ENCODE results near the gene NCOR1. TPM values are rescaled to one million over a fixed set of nuclear protein-coding genes. Genes with fewer than 3 reads are reported as not detected.
"Not testable (repeated sequence)": the region's sequence is repeated elsewhere in the genome, so short reads cannot be mapped to it uniquely, and the experiment has no call there.

Gene NCOR1
- total RNA-seq, 1 donor from 2014 or later: 104 TPM

GRCh38 chr17:16073845-16074244 lies 141.5 kb downstream of the NCOR1 start:
- peaks cover 33% of the 10 kb centered on the region for H3K36me3 Mint-ChIP-seq (ENCODE audit: low read depth, unreplicated experiment)
- no peaks in the 10 kb centered on the region for H3K27me3 Mint-ChIP-seq (ENCODE audit: unreplicated experiment)
- H3K4me3 Mint-ChIP-seq (ENCODE audit: unreplicated experiment): no peak overlapping the region
- peaks cover 2% of the 10 kb centered on the region for H3K4me1 Mint-ChIP-seq (ENCODE audit: unreplicated experiment)
- H3K9me3 Mint-ChIP-seq (ENCODE audit: unreplicated experiment): no peaks in the 10 kb centered on the region
- DNase-seq (ENCODE audit: low spot score): no peak
- TF ChIP-seq CTCF (IDR thresholded peaks at IDR 0.05; ENCODE audit: unreplicated experiment): no peak
- no peak overlapping the region for H3K27ac Mint-ChIP-seq (ENCODE audit: unreplicated experiment)

DNA sequence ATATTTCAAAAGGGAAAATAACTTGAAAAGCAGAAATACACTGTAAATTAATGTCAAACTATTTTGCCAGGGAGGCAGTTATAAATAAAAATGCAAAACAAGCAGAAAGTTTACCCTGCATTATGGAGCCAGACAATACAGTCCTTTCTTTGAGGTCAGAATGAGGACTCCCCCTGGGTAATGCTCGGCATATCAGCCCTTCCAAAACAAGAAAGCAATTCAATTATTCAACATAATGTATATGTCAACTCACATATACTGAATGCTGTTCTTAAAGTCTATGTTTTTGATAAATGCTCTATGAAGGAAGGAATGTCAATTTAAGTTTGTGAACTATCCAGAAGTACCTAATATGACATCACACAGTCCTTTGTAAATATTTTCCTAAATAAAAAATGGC lies 143.3 kb downstream of the NCOR1 start:
- no peaks in the 10 kb centered on the region for H3K9me3 Mint-ChIP-seq (ENCODE audit: unreplicated experiment)
- H3K4me1 Mint-ChIP-seq (ENCODE audit: unreplicated experiment): peaks cover 2% of the 10 kb centered on the region
- no peaks in the 10 kb centered on the region for H3K27me3 Mint-ChIP-seq (ENCODE audit: unreplicated experiment)
- DNase-seq (ENCODE audit: low spot score): no peak
- TF ChIP-seq CTCF (IDR thresholded peaks at IDR 0.05; ENCODE audit: unreplicated experiment): no peak
- no peak overlapping the region for H3K4me3 Mint-ChIP-seq (ENCODE audit: unreplicated experiment)
- H3K27ac Mint-ChIP-seq (ENCODE audit: unreplicated experiment): no peak overlapping the region
- peaks cover 31% of the 10 kb centered on the region for H3K36me3 Mint-ChIP-seq (ENCODE audit: low read depth, unreplicated experiment)

DNA sequence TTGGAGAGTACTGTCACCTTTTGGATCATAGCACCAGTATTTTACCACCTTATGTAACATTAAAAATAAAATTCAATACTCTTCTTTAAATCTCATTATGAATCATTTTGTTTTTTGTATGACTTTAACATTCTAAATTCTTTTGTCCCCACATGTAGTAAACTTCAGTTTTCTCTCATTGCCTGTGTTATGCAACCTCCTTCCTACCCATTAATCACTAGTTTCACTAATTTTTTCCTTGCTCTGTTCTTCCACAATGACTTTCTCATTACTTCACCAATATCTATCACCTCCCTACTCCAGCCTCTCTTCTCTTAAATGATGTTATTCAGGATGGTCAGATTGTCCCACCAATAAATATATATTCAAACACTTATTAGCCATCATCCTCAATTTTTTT lies 147.0 kb downstream of the NCOR1 start:
- H3K4me3 Mint-ChIP-seq (ENCODE audit: unreplicated experiment): peak overlapping the region; percentile 1
- no peak for TF ChIP-seq CTCF (IDR thresholded peaks at IDR 0.05; ENCODE audit: unreplicated experiment)

GRCh38 chr17:16066125-16066524 lies 149.2 kb downstream of the NCOR1 start:
- H3K36me3 Mint-ChIP-seq (ENCODE audit: low read depth, unreplicated experiment): peaks cover 44% of the 10 kb centered on the region
- no peak for TF ChIP-seq CTCF (IDR thresholded peaks at IDR 0.05; ENCODE audit: unreplicated experiment)
- no peaks in the 10 kb centered on the region for H3K9me3 Mint-ChIP-seq (ENCODE audit: unreplicated experiment)

More for the DNA sequence above, 147.0 kb downstream of the NCOR1 start:
- Mint-ChIP-seq H3K27me3 (ENCODE audit: unreplicated experiment) (no peaks in the 10 kb centered on the region), H3K9me3 (ENCODE audit: unreplicated experiment) (no peaks in the 10 kb centered on the region), H3K4me1 (ENCODE audit: unreplicated experiment) (no peaks in the 10 kb centered on the region), H3K27ac (ENCODE audit: unreplicated experiment) (no peak overlapping the region), H3K36me3 (ENCODE audit: low read depth, unreplicated experiment) (peaks cover 34% of the 10 kb centered on the region)
- DNase-seq (ENCODE audit: low spot score): no peak

DNA sequence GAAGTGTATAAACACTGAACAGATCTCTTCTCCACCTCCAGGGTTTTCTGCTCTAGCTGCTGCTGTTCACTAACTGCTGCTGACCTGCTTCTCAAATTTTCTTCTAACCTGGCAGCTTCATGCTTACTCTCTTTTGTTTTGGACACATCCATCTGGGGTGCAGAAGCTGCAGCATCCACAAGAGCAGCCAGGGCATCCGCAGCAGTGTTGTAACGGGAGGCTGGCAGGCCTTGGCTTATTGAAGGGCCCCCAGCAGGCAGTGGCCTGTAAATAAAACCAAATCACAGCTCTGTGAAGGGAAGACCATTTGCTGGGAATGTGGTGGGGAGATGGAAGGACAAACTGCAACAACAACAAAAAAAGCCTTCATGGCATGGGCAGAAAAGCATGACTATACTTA lies 153.7 kb downstream of the NCOR1 start:
- no peak for DNase-seq (ENCODE audit: low spot score)
- no peak for TF ChIP-seq CTCF (IDR thresholded peaks at IDR 0.05; ENCODE audit: unreplicated experiment)
- no peak overlapping the region for H3K27ac Mint-ChIP-seq (ENCODE audit: unreplicated experiment)
- no peaks in the 10 kb centered on the region for H3K27me3 Mint-ChIP-seq (ENCODE audit: unreplicated experiment)
- H3K36me3 Mint-ChIP-seq (ENCODE audit: low read depth, unreplicated experiment): peaks cover 36% of the 10 kb centered on the region
- H3K4me3 Mint-ChIP-seq (ENCODE audit: unreplicated experiment): no peak overlapping the region
- no peaks in the 10 kb centered on the region for H3K4me1 Mint-ChIP-seq (ENCODE audit: unreplicated experiment)
- no peaks in the 10 kb centered on the region for H3K9me3 Mint-ChIP-seq (ENCODE audit: unreplicated experiment)

More at GRCh38 chr17:16066125-16066524, 149.2 kb downstream of the NCOR1 start:
- Mint-ChIP-seq H3K4me3 (ENCODE audit: unreplicated experiment) (no peak overlapping the region), H3K27me3 (ENCODE audit: unreplicated experiment) (no peaks in the 10 kb centered on the region), H3K27ac (ENCODE audit: unreplicated experiment) (no peak overlapping the region), H3K4me1 (ENCODE audit: unreplicated experiment) (no peaks in the 10 kb centered on the region)
- no peak for DNase-seq (ENCODE audit: low spot score)

- not testable (repeated sequence) for H3K4me1 Mint-ChIP-seq (ENCODE audit: unreplicated experiment); DNase-seq (ENCODE audit: low spot score); H3K9me3 Mint-ChIP-seq (ENCODE audit: unreplicated experiment); H3K27me3 Mint-ChIP-seq (ENCODE audit: unreplicated experiment); H3K4me3 Mint-ChIP-seq (ENCODE audit: unreplicated experiment); H3K27ac Mint-ChIP-seq (ENCODE audit: unreplicated experiment)
- H3K36me3 Mint-ChIP-seq (ENCODE audit: low read depth, unreplicated experiment): peaks cover 29% of the 10 kb centered on the region
Measured at GRCh38 chr17:16055139-16055538, 160.2 kb downstream of the NCOR1 start.

Data from endothelial cell (in vitro differentiated cells).